Measurements from ENCODE around the gene PBXIP1. TPM values are rescaled to one million over a fixed set of nuclear protein-coding genes. Genes with fewer than 3 reads are reported as not detected.
"Not testable (repeated sequence)": the region's sequence is repeated elsewhere in the genome, so short reads cannot be mapped to it uniquely, and the experiment has no call there.

Gene PBXIP1
- total RNA-seq, 1 donor from 2014 or later: 69.1 TPM

DNA sequence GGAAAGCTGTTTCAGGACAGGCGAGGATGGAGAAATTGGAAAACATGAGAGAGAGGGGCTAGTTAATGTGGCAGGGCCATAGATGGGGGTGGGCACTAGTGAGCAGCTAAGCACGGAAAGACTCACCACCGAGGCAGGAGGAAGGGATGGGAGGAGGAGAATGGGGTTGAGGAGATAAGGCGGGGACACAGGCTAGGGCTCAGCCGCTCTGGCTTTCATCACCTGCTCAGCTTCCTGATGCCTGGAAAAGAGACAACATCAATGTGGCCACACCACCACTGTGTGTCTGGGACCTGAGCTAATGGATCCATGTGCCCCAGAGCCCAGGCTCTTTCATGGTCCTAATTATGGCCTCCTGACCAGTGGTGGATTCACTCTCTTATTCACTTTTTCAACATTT is 47.0 kb downstream of the PBXIP1 start:
- Mint-ChIP-seq H3K36me3 (ENCODE audit: insufficient read depth) (peaks cover 5% of the 10 kb centered on the region), H3K4me3 (ENCODE audit: low read depth) (no peak overlapping the region), H3K4me1 (ENCODE audit: low read depth) (peaks cover 3% of the 10 kb centered on the region), H3K27me3 (no peaks in the 10 kb centered on the region), H3K9me3 (ENCODE audit: low read depth) (peaks cover 15% of the 10 kb centered on the region), H3K27ac (no peak overlapping the region)
- TF ChIP-seq, protein P1, sequence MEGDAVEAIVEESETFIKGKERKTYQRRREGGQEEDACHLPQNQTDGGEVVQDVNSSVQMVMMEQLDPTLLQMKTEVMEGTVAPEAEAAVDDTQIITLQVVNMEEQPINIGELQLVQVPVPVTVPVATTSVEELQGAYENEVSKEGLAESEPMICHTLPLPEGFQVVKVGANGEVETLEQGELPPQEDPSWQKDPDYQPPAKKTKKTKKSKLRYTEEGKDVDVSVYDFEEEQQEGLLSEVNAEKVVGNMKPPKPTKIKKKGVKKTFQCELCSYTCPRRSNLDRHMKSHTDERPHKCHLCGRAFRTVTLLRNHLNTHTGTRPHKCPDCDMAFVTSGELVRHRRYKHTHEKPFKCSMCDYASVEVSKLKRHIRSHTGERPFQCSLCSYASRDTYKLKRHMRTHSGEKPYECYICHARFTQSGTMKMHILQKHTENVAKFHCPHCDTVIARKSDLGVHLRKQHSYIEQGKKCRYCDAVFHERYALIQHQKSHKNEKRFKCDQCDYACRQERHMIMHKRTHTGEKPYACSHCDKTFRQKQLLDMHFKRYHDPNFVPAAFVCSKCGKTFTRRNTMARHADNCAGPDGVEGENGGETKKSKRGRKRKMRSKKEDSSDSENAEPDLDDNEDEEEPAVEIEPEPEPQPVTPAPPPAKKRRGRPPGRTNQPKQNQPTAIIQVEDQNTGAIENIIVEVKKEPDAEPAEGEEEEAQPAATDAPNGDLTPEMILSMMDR (IDR thresholded peaks at IDR 0.05; ENCODE audit: unreplicated experiment): no peak
- DNase-seq (ENCODE audit: low spot score, unreplicated experiment): no peak

DNA sequence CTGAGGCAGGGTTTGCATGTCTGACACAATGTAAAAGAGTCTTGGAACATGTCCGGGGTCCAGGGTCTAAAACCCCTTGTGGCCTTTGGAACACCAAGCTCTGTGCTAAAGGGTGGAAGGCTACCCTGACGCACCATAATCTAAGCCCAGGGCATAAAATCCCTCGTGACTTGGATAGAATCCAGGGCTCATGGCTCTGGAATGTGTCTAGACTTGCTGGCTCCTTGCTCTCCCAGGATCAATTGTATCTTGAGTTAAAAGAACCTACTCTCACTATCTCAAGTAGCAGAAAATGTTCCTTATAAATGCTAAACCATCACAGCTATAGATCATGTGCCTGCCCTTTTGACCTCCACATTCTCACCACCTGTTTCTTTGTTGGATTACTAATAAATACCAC is 47.8 kb downstream of the PBXIP1 start:
- H3K27ac Mint-ChIP-seq; H3K36me3 Mint-ChIP-seq (ENCODE audit: insufficient read depth); DNase-seq (ENCODE audit: low spot score, unreplicated experiment); H3K4me1 Mint-ChIP-seq (ENCODE audit: low read depth); H3K4me3 Mint-ChIP-seq (ENCODE audit: low read depth); H3K27me3 Mint-ChIP-seq: not testable (repeated sequence)
- peaks cover 15% of the 10 kb centered on the region for H3K9me3 Mint-ChIP-seq (ENCODE audit: low read depth)

DNA sequence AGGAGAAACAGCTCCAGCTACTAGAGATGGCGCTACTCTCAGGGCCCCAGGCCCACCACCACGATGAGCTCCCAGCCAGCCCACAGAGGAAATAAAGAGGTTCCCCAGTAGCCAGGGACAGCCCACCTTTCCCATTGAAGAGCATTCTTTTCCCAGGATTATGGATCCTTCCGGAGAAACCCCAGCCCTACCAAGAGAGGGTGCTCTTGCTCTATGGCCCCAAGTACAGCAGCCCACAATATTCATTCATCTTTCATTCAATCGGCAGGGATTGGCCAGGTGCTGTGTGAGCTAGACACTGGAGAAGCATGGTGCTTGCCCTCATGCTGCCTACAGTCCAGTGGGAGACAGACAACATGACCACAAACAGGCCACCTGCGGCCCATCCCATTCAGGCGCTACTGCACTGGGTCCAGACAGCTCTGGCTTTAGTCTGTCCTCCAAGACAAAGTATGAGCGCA is 49.2 kb downstream of the PBXIP1 start:
- Mint-ChIP-seq H3K4me1 (ENCODE audit: low read depth) (no peaks in the 10 kb centered on the region), H3K27ac (no peak overlapping the region), H3K9me3 (ENCODE audit: low read depth) (peaks cover 15% of the 10 kb centered on the region), H3K27me3 (no peaks in the 10 kb centered on the region), H3K4me3 (ENCODE audit: low read depth) (no peak overlapping the region), H3K36me3 (ENCODE audit: insufficient read depth) (peaks cover 5% of the 10 kb centered on the region)
- TF ChIP-seq, protein P1 (IDR thresholded peaks at IDR 0.05; ENCODE audit: unreplicated experiment): no peak
- no peak for DNase-seq (ENCODE audit: low spot score, unreplicated experiment)

DNA sequence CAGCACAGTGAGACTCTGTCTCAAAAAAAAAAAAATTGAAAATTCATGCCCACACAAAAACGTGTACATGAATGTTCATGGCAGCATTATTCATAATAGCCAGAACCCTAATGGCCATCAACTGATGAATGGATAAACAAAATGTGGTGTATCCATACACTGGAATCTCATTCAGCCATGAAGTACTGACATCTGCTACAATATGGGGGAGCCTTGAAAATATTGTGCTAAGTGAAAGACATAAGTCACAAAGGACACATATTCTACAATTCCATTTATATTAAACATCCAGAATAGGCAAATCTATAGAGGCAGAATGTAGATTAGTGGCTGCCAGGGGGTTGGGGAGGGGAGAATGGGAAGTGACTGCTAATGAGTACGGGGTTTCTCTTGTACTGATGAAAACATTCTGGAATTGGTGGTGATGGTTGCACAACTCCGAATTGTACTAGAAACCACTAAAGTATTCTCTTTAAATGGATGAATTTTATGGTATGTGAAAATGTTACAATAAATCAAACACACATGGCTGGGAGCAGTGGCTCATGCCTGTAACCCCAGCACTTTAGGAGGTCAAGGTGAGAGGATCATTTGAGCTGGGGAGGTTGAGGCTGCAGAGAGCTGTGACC is 52.8 kb downstream of the PBXIP1 start:
- H3K9me3 Mint-ChIP-seq (ENCODE audit: low read depth): peaks cover 5% of the 10 kb centered on the region
- TF ChIP-seq, protein P1 (IDR thresholded peaks at IDR 0.05; ENCODE audit: unreplicated experiment): no peak
- no peaks in the 10 kb centered on the region for H3K4me1 Mint-ChIP-seq (ENCODE audit: low read depth)
- peaks cover 4% of the 10 kb centered on the region for H3K36me3 Mint-ChIP-seq (ENCODE audit: insufficient read depth)
- H3K27ac Mint-ChIP-seq: no peak overlapping the region
- no peak overlapping the region for H3K4me3 Mint-ChIP-seq (ENCODE audit: low read depth)
- peaks cover 3% of the 10 kb centered on the region for H3K27me3 Mint-ChIP-seq
- no peak for DNase-seq (ENCODE audit: low spot score, unreplicated experiment)

DNA sequence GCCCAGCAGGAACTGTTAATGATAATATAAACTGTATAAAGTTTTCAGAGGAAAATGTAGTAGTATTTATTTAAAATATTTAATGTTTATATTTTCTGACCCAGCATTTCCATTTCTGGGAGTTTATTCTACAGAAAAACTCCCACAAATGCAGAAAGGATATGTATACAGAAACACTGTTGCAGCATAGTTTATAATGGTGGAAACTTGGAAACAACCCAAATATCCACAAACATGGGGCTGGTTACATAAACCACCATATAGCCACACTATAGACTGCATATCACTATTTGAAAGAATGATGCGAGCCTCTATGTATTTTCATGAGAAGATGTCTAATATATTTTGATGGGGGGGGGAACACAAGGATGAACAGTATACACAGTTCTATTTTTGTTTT is 54.3 kb downstream of the PBXIP1 start:
- Mint-ChIP-seq H3K36me3 (ENCODE audit: insufficient read depth) (no peaks in the 10 kb centered on the region), H3K27me3 (peaks cover 3% of the 10 kb centered on the region), H3K27ac (no peak overlapping the region), H3K4me3 (ENCODE audit: low read depth) (no peak overlapping the region), H3K9me3 (ENCODE audit: low read depth) (no peaks in the 10 kb centered on the region), H3K4me1 (ENCODE audit: low read depth) (no peaks in the 10 kb centered on the region)
- TF ChIP-seq, protein P1 (IDR thresholded peaks at IDR 0.05; ENCODE audit: unreplicated experiment): no peak
- no peak for DNase-seq (ENCODE audit: low spot score, unreplicated experiment)

DNA sequence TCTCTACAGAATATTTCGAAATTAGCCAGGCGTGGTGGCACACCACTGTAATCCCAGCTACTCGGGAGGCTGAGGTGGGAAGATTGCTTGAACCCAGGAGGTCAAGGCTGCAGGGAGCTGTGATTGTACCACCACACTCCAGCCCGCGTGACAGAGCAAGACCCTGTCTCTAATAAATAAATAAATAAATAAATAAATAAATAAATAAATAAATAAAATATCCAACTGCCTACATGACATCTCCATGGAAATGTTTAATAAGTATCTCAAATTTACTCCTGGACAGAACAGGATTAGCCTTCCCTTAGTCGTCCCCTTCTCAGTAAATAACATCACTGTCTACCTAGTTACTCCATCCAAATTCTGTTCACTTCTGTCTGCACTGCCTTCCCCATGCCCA is 56.9 kb downstream of the PBXIP1 start:
- H3K36me3 Mint-ChIP-seq (ENCODE audit: insufficient read depth): no peaks in the 10 kb centered on the region
- H3K4me1 Mint-ChIP-seq (ENCODE audit: low read depth): no peaks in the 10 kb centered on the region
- H3K27ac Mint-ChIP-seq: no peak overlapping the region
- H3K4me3 Mint-ChIP-seq (ENCODE audit: low read depth): no peak overlapping the region
- TF ChIP-seq, protein P1 (IDR thresholded peaks at IDR 0.05; ENCODE audit: unreplicated experiment): no peak
- DNase-seq (ENCODE audit: low spot score, unreplicated experiment): no peak
- no peaks in the 10 kb centered on the region for H3K9me3 Mint-ChIP-seq (ENCODE audit: low read depth)
- H3K27me3 Mint-ChIP-seq: peaks cover 6% of the 10 kb centered on the region
